Ovary (tissue), 3 donors: ENCODE measurements around the gene LIN28A.

Experiments
- EP300 ChIP-seq: sonication (generic); formaldehyde crosslinking; IDR thresholded peaks from one replicate; pipeline ENCODE4 v1.6.1; 2017; ENCODE audit warnings: antibody characterized with exemption
- TF ChIP-seq, protein P1 (sequence below), 3 donors: fragments of 450-650 bp in 2 of 3; fragments of 200-600 bp in 1 of 3; IDR thresholded peaks; one replicate each; pipeline versions ENCODE4 v1.5.1 to v1.8.0; 2016 to 2022; ENCODE audit warnings: antibody characterized with exemption in 3 of 3, mild to moderate bottlenecking in 1 of 3
- donor health status: DM: no; HTN: no; CAD: no.

GRCh38 chr1:26387447-26387846, 23.2 kb upstream of the LIN28A start:
- TF ChIP-seq, protein P1, sequence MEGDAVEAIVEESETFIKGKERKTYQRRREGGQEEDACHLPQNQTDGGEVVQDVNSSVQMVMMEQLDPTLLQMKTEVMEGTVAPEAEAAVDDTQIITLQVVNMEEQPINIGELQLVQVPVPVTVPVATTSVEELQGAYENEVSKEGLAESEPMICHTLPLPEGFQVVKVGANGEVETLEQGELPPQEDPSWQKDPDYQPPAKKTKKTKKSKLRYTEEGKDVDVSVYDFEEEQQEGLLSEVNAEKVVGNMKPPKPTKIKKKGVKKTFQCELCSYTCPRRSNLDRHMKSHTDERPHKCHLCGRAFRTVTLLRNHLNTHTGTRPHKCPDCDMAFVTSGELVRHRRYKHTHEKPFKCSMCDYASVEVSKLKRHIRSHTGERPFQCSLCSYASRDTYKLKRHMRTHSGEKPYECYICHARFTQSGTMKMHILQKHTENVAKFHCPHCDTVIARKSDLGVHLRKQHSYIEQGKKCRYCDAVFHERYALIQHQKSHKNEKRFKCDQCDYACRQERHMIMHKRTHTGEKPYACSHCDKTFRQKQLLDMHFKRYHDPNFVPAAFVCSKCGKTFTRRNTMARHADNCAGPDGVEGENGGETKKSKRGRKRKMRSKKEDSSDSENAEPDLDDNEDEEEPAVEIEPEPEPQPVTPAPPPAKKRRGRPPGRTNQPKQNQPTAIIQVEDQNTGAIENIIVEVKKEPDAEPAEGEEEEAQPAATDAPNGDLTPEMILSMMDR (IDR thresholded peaks at IDR 0.05), result no peak
- no peak for TF ChIP-seq EP300
